ENCODE data around the gene OR1E1.
"Not testable (repeated sequence)": the region's sequence is repeated elsewhere in the genome, so short reads cannot be mapped to it uniquely, and the experiment has no call there.

Gene OR1E1, protein sequence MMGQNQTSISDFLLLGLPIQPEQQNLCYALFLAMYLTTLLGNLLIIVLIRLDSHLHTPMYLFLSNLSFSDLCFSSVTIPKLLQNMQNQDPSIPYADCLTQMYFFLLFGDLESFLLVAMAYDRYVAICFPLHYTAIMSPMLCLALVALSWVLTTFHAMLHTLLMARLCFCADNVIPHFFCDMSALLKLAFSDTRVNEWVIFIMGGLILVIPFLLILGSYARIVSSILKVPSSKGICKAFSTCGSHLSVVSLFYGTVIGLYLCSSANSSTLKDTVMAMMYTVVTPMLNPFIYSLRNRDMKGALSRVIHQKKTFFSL

DNA sequence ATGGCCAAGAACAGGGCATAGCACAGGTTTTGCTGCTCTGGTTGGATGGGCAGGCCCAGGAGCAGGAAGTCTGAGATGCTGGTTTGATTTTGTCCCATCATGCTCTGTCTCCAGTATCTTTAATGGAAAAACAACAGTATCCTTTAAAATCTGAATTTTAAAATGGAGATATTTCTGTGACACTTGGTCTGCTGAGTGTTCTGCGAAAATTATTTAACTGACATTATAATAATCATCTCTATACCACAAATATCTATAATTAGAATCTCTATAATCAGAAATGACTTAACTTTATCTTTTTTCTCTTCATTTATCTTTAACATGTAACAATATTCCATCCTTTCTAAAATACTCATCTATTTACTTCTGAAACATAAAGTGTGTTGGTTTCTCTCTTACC, at the start of gene OR1E1:
Gene OR1E1, minus strand, starts transcription at position 101 of the 400 bp plus-strand sequence. Its CDS starts 0 bp downstream, at position 101.
- no peak for DNase-seq

DNA sequence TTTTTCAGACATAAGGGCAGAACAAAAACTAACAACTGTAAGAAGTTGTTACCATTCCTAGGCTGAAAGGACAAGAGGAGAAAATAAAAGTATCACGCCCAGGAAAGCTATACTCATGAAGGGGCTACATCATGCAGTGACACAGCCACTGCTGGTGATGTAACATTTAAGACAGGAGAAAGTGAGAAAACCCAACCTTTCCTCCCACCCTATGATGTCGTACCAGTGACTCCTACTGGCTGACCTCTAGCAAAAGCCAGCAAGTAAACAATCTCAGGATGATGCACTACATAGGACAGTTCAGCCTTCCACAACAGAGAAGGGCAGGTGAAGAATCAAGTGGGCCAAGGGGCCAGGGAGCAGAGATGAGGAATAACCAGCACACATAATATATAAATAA, 49.4 kb upstream of the OR1E1 start:
- DNase-seq, result no peak

DNA sequence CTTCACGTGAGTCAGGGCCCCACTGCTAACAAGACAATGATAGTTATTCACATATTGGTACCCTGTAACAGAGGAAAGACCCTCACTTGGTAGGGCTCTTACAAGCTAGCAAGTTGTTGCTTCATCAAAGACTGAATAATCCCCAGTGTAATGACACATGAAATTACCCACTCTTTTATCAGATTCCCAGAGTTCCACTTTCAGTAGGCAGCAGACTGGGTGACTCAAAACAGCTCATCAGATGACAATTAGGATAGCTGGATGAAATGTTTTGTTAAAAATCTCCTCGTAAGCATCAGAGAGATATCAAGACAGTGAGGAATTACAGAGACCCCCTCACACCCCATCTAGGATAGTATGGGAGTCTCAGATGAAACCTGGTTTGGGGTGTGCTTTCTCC, 42.2 kb upstream of the OR1E1 start:
- DNase-seq, result no peak

DNA sequence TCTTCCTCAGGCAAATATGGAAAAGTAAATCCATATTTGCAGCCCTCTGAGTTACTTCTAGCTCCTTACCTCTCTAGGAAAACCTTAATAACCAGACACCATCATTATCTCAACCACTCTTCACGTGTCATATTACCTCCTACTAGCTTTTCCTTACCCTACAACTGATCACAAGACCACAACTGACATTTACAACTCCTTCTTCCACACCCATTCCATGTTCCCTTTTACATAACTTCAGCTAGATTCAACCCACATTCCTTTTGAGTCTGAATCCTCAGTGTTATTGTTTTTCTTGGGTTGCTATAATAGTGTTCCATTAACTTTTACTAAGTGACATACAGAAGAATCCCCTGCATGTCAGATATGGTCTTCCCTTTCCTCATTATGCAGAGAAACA, 40.2 kb upstream of the OR1E1 start:
- no peak for DNase-seq

DNA sequence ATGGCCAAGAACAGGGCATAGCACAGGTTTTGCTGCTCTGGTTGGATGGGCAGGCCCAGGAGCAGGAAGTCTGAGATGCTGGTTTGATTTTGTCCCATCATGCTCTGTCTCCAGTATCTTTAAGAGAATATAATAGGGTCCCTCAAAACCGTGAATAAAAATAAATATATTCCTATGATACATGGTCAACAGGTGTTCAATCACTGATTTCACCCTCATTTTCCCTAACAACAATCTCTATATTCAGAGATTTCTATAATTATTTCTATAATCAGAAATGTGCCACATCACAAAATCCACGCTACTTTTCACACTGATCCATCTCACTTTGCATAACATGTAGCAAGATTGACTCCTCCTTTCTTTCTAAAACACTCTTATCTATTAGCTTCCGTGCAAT, 35.5 kb upstream of the OR1E1 start, which contains the start of gene OR1E2:
Gene OR1E2, minus strand, starts transcription at position 101 of the 400 bp plus-strand sequence. Its CDS starts 0 bp downstream, at position 101.
- DNase-seq, result no peak

DNA sequence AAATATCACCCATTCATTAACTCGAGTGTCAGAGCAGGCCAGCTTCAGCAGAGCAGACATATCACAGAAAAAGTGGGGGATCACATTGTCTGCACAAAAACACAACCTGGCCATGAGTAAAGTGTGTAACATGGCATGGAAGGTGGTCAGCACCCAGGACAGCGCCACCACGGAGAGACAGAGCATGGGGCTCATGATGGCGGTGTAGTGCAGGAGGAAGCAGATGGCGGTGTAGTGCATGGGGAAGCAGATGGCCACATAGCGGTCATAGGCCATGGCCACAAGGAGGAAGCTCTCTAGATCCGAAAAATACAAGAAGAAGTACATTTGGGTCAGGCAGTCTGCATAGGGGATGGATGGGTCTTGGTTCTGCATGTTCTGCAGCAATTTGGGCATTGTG, 35.0 kb upstream of the OR1E1 start:
- DNase-seq, result not testable (repeated sequence)

DNA sequence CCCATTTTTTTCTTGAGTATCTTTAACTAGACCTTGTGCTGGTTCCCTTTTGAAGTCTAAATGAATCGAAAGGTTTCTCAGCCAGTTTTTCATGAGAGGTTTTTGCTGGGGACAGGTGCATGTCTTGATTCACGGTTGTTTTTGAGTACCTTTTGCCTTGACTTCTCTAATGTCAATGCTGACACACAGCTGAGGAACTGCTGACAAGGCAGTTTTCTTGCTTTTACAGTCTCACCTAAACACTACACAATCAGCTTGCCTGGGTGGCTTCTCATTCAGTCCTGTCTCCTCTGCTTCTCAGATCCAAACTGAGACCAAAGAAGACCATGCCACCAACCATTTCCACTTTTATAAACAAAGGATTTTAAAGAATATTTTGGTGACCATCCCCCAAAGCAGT, 20.0 kb upstream of the OR1E1 start:
- no peak for DNase-seq

DNA sequence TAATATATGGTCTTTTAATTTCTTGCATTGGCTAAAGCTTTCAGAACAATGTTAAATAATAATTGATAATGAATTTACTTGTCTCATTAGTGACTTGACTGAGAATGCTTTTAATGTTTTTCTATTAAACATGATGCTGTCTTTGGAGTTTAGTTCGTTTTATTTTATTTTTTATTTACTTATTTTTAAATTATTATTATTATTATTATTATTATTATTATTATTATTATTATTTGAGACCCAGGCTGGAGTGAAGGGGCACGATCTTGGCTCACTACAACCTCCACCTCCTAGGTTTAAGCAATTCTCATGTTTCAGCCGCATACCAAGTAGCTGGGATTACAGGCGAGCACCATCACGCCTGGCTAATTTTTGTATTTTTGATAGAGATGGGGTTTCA, 17.4 kb upstream of the OR1E1 start:
- no peak for DNase-seq

DNA sequence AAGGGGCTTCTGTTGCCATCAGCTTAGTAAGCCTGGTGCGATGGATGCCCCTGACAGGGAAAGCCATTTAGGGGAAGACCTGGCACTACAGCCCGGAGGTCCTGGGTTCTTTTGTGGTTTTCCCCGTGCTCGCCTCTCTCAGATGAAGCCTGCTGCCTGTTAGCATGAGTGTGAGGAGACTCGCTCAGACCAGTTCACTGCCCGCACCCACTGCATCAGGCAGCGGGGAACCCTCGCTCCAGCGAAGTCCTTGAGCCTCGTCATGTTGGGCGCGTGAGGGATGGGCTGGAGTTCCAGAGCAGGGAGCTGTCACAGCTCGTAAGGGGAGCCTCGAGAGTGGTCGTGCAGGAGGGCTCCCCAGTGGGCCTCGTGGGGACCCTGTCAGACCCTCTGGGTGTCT, 14.0 kb upstream of the OR1E1 start:
- DNase-seq, result not testable (repeated sequence)

DNA sequence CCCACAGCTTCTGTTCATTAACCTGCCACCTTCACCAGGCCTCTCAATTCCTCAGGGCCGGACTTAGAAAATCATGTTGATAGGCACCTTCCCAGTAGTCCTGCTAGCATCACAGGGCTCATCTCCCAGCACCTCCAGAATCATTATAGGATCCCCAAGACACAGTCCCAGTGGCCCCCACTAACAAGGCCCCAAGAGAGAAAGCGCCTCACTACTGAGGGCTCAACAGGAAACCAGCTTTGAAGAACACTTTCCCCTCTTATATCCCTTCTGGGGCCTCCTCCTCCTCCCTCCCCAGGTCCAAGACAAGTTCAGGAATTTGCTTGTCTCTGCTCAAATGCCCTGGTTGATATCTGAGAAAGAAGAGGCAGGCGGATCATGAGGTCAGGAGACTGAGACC, 12.9 kb upstream of the OR1E1 start, which contains the start of gene OR3A3:
Gene OR3A3, plus strand, starts transcription at position 301 of the 400 bp plus-strand sequence.
- DNase-seq, result no peak

DNA sequence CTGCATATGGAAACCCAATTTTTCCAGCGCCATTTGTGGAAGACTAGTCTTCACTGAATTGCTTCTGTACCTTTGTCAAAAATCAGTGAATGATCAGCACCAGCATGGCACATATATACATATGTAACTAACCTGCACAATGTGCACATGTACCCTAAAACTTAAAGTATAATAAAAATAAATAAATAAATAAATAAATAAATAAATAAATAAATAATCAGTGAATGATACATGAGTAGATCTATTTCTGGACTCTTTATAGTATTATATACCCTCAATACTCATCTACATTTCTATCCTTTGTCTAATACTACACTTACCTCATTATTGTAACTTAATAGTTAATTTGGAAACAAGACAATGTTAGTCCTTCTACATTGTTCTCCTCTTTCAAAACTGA, 5.6 kb upstream of the OR1E1 start:
- DNase-seq, result not testable (repeated sequence)

DNA sequence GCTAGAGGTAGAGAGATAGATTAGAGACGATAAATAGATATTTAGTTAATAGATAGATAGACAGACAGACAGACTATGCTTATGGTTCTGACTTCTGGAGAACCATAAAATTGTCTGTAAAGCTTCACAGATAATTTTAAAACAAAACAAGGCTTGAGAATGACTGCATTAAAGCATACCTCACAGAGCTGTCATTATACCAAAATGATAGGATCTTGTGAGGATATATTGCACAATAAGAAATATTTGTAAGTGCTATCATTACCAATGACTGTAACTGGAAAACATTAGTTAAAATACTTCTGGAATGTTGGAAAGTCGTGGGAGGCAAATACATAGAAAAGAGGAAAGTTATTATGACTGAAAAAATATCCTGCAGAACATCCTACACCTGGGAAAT, 3.6 kb upstream of the OR1E1 start:
- no peak for DNase-seq

DNA sequence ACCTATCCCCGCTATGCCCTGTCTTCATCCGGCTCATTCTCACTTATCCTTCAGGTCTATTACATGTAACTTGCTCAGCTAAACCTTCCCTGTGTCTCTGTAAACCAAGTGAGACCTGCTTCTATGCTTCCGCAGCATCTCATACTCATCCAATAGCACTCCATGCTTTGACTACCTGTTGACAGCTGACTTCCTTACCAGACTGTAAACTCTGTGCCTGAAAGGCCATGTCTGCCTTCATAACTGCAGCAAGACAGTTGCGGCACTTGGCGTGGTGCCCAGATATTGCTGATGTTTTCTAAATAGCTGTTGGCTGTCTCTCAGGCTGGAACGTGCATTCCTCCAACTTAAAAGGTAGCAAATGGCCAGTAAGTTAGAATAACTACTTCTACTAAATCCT, 1.8 kb upstream of the OR1E1 start:
- DNase-seq, result no peak

DNA sequence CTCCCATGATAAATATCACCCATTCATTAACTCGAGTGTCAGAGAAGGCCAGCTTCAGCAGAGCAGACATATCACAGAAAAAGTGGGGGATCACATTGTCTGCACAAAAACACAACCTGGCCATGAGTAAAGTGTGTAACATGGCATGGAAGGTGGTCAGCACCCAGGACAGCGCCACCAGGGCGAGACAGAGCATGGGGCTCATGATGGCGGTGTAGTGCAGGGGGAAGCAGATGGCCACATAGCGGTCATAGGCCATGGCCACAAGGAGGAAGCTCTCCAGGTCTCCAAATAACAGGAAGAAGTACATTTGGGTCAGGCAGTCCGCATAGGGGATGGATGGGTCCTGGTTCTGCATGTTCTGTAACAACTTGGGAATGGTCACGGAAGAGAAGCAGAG, 409 bp downstream of the OR1E1 start:
- DNase-seq, result not testable (repeated sequence)

DNA sequence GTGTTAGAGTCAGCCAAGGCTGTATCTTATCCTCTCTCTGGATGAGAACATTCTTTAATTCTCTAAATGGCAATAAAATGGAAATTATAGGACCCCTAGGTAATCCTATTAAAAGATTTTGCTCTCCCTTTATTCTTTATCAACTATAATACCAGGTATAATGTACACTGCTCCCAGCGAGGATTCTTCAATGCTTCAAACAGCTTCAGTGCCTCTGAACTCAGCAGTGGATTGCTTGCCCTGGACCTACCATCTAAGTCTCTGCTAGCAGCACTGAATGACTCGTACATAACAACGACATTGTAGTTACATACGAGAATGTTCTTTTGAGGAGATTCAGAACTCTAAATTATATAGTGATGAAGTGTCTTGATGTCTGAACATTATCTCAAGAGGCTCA, 8.4 kb downstream of the OR1E1 start:
- no peak for DNase-seq

DNA sequence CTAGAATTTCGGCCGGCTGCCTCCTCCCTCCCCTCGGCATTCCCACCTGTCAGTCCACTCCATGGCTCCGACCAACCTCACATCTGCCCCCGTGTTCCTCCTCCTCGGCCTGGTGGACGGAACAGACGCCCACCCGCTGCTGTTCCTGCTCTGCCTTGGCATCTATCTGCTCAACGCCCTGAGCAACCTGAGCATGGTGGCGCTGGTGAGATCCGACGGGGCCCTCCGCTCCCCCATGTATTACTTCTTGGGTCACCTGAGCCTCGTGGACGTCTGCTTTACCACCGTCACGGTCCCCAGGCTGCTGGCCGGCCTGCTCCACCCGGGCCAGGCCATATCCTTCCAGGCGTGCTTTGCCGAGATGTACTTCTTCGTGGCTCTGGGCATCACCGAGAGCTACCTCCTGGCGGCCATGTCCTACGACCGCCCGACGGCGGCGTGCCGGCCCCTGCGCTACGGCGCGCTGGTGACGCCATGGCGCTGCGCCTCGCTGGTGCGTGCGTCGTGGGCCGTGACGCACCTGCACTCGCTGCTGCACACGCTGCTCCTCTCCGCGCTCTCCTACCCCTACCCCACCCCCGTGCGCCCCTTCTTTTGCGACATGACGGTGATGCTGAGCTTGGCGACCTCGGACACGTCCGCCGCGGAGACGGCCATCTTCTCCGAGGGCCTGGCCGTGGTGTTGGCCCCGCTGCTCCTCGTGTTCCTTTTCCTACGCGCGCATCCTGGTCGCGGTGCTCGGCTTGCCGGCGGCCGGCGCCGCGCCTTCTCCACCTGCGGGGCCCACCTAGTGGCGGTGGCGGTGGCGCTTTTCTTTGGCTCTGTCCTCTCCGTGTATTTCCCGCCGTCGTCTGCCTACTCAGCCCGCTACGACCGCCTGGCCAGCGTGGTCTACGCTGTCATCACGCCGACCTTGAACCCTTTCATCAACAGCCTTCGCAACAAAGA, 12.1 kb downstream of the OR1E1 start, which contains the start of gene OR3A2:
Gene OR3A2, minus strand, starts transcription at position 440 of the 948 bp plus-strand sequence.
- DNase-seq, result no peak

DNA sequence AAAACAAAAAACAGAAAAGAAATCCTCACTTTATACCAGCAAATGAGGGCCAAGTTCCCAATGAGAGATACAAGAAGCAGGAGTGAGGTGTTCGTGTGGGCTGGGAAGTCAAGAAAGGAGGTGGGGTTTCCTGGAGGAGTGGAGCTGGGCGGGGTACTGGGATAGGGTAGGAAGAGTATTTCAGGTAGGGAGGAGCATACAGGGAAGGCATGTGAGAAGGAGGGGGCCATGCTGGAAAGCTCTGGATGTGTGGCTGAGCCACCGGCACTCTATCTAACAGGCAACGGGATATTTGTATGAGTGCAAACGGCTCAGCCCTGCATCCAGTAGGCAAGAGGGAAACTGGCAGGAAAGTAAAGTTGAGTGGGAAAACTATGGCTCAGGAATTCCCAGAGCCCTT, 16.3 kb downstream of the OR1E1 start:
- DNase-seq, result no peak

DNA sequence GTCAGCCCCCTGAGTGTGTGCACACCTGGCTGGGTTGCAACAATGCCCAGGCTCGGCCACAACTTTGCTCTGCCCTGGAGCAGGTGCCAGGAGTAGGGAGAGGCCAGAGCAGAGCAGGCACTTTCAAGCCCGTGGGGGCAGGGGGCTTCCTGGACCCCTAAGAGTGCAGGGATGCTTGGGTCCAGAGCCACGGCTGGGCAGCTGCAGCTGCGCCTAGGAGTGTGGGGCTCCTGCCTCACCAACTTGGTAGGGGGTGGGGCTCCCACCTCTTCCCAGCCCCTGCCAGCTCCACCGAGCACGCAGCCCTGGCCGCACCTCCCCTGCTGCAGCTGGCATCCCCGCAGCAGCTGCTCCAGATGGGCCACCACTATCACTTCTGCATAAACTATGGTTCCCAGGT, 19.9 kb downstream of the OR1E1 start:
- DNase-seq, result no peak

DNA sequence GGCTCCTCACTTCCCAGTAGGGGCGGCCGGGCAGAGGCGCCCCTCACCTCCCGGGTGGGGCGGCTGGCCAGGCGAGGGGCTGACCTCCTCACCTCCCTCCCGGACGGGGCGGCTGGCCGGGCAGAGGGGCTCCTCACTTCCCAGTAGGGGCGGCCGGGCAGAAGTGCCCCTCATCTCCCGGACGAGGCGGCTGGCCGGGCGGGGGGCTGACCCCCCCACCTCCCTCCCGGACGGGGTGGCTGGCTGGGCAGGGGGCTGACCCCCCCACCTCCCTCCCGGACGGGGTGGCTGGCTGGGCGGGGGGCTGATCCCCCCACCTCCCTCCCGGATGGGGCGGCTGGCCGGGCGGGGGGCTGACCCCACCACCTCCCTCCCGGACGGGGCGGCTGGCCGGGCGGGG, 27.0 kb downstream of the OR1E1 start:
- not testable (repeated sequence) for DNase-seq
